ENCODE data around the gene ZNF438. TPM values are rescaled to one million over a fixed set of nuclear protein-coding genes. Genes with fewer than 3 reads are reported as not detected.

The ZNF438 gene
- total and polyA plus RNA-seq, 9 donors = 6.2 to 12.7 (median 7.1) TPM

DNA sequence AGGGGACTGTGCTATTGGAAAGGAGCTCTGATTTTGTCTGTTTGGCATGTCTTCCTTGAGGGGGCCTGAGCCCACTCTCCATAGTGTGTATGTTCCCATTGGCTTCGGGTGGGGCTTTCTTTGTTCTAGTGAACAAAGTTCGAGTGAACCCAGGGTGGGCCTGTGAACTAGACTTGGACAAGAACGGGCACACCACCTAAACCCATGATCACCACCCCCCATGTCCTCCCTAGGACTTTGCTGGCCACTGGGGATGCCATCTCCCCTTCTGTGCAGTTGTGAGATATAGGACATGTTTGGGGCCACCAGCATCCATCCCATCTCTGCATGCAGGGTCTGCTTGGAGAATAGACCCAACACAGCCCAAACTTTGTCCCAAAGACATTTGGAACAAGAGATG lies 206.6 kb downstream of the ZNF438 start:
- no peaks in the 10 kb centered on the region for H3K27me3 ChIP-seq
- intact Hi-C loops (cut with DNase I) = no loop called here

DNA sequence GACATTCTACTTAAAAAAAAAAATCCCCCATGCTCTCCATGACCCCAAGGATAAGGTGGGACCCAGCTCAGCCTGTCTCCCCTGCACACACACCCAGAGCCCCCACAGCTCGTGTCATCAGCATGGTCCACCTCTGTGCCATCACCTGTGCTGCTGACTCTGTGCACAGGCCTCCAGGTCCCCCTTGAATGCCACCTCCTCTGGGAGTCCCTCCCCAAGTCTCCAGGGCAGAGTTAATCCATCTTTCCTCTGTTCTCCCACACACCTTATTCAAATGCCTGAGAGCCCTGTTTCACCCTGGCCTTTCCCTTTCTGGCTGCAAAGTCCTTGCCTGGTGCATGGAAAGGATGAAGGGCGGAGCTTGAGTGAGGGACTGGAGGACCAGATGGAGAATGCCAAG lies 208.0 kb downstream of the ZNF438 start:
- H3K27me3 ChIP-seq = no peaks in the 10 kb centered on the region
- H3K4me3 ChIP-seq = no peak overlapping the region
- H3K36me3 ChIP-seq = no peaks in the 10 kb centered on the region
- intact Hi-C loops (cut with DNase I) = no loop called here
- TF ChIP-seq POLR2A (IDR thresholded peaks at IDR 0.05) = no peak
- TF ChIP-seq, protein P1, sequence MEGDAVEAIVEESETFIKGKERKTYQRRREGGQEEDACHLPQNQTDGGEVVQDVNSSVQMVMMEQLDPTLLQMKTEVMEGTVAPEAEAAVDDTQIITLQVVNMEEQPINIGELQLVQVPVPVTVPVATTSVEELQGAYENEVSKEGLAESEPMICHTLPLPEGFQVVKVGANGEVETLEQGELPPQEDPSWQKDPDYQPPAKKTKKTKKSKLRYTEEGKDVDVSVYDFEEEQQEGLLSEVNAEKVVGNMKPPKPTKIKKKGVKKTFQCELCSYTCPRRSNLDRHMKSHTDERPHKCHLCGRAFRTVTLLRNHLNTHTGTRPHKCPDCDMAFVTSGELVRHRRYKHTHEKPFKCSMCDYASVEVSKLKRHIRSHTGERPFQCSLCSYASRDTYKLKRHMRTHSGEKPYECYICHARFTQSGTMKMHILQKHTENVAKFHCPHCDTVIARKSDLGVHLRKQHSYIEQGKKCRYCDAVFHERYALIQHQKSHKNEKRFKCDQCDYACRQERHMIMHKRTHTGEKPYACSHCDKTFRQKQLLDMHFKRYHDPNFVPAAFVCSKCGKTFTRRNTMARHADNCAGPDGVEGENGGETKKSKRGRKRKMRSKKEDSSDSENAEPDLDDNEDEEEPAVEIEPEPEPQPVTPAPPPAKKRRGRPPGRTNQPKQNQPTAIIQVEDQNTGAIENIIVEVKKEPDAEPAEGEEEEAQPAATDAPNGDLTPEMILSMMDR (IDR thresholded peaks at IDR 0.05) = no peak
- TF ChIP-seq EP300 (IDR thresholded peaks at IDR 0.05) = no peak
- DNase-seq = no peak
- 93 to 94% (median 93%) methylated on average over 2 of the region's 2 CpGs for WGBS, 3 donors
- no peak overlapping the region for H3K27ac ChIP-seq
- H3K4me1 ChIP-seq (ENCODE audit: insufficient read depth) = peaks cover 6% of the 10 kb centered on the region
- H3K9me3 ChIP-seq = no peaks in the 10 kb centered on the region

More for the DNA sequence above, 206.6 kb downstream of the ZNF438 start:
- WGBS, 3 donors = 96 to 98% (median 97%) methylated on average over 3 of the region's 3 CpGs
- DNase-seq = no peak
- no peak overlapping the region for H3K4me3 ChIP-seq
- H3K36me3 ChIP-seq = no peaks in the 10 kb centered on the region
- peaks cover 3% of the 10 kb centered on the region for H3K4me1 ChIP-seq (ENCODE audit: insufficient read depth)
- H3K9me3 ChIP-seq = no peaks in the 10 kb centered on the region
- H3K27ac ChIP-seq = no peak overlapping the region
- TF ChIP-seq, protein P1 (IDR thresholded peaks at IDR 0.05) = no peak

DNA sequence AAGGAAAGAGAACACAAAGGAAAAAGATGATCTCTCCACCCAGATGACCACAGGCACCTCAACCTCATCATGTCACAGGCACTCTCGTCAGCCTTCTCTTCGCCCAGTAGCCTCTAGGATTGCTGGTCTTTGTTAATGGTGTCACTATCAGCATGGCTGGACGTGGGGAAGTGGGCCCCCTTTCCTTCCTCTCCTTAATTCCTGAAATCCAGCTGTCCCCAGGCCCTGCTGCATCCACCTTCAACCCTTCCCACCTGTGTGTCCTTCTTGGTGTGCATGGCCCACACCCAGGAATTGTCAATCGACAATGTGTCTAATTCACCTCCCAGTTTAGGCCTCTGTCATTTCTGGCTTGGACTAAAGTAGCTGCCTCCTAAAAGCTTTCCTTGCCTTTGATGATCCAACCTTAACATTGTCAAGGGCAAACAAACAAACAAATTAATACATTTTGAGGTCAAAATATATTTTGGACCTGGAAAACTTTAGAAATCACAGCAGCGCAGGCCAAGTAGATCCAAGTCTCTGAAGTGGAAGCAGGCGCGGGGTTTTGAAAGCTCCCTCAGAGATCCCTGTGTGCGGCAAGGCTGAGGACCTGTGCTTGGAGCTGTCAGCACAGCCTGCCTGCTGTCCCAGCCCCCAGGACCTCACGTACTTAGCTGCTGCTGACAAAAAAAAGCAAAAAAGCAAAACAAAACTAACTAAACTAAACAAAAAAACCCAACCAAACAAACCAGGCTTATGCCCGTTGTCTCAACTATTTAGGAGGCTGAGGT lies 208.8 kb downstream of the ZNF438 start:
- intact Hi-C loops (cut with DNase I) = no loop called here
- H3K4me1 ChIP-seq (ENCODE audit: insufficient read depth) = peaks cover 11% of the 10 kb centered on the region

DNA sequence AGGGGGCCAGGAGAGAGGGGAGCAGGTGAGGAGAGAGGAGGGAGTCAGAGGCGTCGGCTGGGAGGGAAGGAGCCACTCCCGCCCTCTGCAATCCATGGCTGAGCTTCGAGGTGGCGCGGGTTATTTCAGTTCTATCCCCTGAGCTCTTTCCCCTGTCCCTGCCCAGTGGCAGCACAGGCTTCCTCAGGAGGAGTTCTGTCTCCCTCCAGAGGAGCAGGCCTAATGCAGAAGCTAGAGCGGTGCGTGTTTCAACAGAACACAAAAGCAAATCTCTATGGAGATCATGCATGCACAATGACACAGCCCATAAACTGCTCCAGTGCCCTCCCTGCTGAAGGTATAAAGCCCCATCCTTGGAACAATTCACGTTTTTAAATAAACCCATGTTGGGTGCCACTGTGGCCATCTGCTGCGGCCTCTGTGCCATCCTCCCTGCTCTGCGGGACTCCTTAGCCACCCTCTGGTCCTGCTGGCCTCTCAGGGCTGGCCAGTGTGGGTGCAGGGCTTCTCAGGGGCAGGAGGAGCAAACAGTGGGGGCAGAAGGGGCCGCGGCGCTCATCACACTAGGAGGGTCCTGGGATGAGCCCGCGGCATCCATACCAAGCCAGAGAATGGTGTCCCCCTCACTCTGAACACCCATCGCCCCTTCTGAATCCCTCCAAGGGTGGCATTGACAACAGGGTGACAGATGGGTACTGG lies 209.5 kb downstream of the ZNF438 start:
- H3K4me3 ChIP-seq = no peak overlapping the region
- WGBS, 3 donors = 94 to 97% (median 96%) methylated on average over 17 of the region's 17 CpGs
- intact Hi-C loops (cut with DNase I) = no loop called here
- no peak overlapping the region for H3K27ac ChIP-seq
- H3K36me3 ChIP-seq = no peaks in the 10 kb centered on the region
- H3K4me1 ChIP-seq (ENCODE audit: insufficient read depth) = peaks cover 14% of the 10 kb centered on the region
- no peaks in the 10 kb centered on the region for H3K9me3 ChIP-seq
- no peaks in the 10 kb centered on the region for H3K27me3 ChIP-seq
- DNase-seq = no peak
- TF ChIP-seq, protein P1 (IDR thresholded peaks at IDR 0.05) = no peak
- TF ChIP-seq POLR2A (IDR thresholded peaks at IDR 0.05) (no peak), EP300 (IDR thresholded peaks at IDR 0.05) (no peak)

More for the DNA sequence above, 208.8 kb downstream of the ZNF438 start:
- Histone ChIP-seq H3K36me3 (no peaks in the 10 kb centered on the region), H3K27ac (no peak overlapping the region), H3K4me3 (no peak overlapping the region), H3K27me3 (no peaks in the 10 kb centered on the region), H3K9me3 (no peaks in the 10 kb centered on the region)
- DNase-seq = no peak
- WGBS, 3 donors = 85 to 91% (median 88%) methylated on average over 10 of the region's 10 CpGs
- no peak for TF ChIP-seq POLR2A (IDR thresholded peaks at IDR 0.05)
- TF ChIP-seq, protein P1 (IDR thresholded peaks at IDR 0.05) = no peak
